Heart left ventricle (tissue), 13 donors: Measurements from ENCODE around the gene RPTN.

Source experiments
- CTCF ChIP-seq, 12 donors: fragments of 200-600 bp; sonication (generic) in 4 of 12; IDR thresholded peaks; one replicate each; pipeline versions ENCODE4 v1.5.0 to v1.8.0; 2018 to 2022; ENCODE audit warnings: antibody characterized with exemption in 12 of 12, mild to moderate bottlenecking in 5 of 12
- POLR2A ChIP-seq, 2 donors: fragments of 450-650 bp; IDR thresholded peaks; one replicate each; pipeline ENCODE4 v1.6.1; 2017; ENCODE audit warnings: antibody characterized with exemption in 2 of 2, mild to moderate bottlenecking in 2 of 2, moderate library complexity in 2 of 2
- donor health status: ischemic (EF 13 %, LVEDD 7.1; RV severe dilation, severe dysfunction).
- donor health status: DM: no; HTN: yes; CAD: no.
- donor health status: DM: no; HTN: no; CAD: no.
- donor health status: ischemic (EF 25% LVEDD 6.9; RV normal size, moderate dysfunction).
- donor health status: ischemic (EF 25% LVEDD 5.7; RV mildly dilated, moderate dysfunction).
- donor health status: ischemic (EF 35%, LVEDD 5.7; RV mildly dilated, moderate dysfunction).
- donor health status: nonischemic (EF 11% LVEDD 7.7; RV severe dilation, severe dysfunction).
- donor health status: DM: yes; HTN: yes; CAD: no.
- donor health status: PGD.
- donor health status: ischemic (EF 29% LVEDD 5.4; RV normal size, mild dysfunction).
- donor health status: nonischemic (EF 23%, LVEDD 6.1; RV moderate dilation, normal function).

- TF ChIP-seq CTCF (IDR thresholded peaks at IDR 0.05) (no peak), POLR2A (IDR thresholded peaks at IDR 0.05) (no peak)
These were observed 32.2 kb upstream of the RPTN start for GRCh38 chr1:152191260-152191659.
